ENCODE results near the gene COL1A1.

DNA sequence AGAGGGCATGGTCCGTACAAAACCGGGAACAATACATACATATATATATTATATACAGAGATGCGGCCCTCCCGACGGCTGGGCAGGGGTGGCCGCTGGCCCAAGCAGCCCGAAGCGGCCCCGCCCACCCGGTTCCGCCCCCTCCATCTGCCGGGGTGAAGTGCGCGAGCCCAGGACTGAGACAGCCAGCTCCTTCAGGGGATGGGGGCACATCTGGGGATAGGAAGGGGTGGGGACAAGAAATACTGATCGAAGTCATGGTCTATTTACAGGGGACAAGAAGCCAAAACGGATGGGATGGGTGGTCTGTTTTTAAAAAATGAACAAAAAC, 67.7 kb downstream of the COL1A1 start:
- TF ChIP-seq POLR2A (IDR thresholded peaks at IDR 0.05) (no peak), POLR2AphosphoS5 (IDR thresholded peaks at IDR 0.05) (no peak)
- TF ChIP-seq, protein P1, sequence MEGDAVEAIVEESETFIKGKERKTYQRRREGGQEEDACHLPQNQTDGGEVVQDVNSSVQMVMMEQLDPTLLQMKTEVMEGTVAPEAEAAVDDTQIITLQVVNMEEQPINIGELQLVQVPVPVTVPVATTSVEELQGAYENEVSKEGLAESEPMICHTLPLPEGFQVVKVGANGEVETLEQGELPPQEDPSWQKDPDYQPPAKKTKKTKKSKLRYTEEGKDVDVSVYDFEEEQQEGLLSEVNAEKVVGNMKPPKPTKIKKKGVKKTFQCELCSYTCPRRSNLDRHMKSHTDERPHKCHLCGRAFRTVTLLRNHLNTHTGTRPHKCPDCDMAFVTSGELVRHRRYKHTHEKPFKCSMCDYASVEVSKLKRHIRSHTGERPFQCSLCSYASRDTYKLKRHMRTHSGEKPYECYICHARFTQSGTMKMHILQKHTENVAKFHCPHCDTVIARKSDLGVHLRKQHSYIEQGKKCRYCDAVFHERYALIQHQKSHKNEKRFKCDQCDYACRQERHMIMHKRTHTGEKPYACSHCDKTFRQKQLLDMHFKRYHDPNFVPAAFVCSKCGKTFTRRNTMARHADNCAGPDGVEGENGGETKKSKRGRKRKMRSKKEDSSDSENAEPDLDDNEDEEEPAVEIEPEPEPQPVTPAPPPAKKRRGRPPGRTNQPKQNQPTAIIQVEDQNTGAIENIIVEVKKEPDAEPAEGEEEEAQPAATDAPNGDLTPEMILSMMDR (IDR thresholded peaks at IDR 0.05) = no peak
